OCI-LY7 (cell line): Measurements from ENCODE around the gene UBE2H. TPM values are rescaled to one million over a fixed set of nuclear protein-coding genes. Genes with fewer than 3 reads are reported as not detected.
"Not testable (repeated sequence)": the region's sequence is repeated elsewhere in the genome, so short reads cannot be mapped to it uniquely, and the experiment has no call there.

ENCODE experiments used
- BruUV-seq: library from RNA; stranded (reverse); fragments of 400-500 nt; replicated peaks from 2 replicates; lab custom pipeline; 2021; lab: Mats Ljungman, UMichigan
- CTCF ChIA-PET: fragments of 300-600 bp; sonication (Branson Sonifier 250); formaldehyde crosslinking; loops from one replicate; lab custom pipeline; 2022; ENCODE audit warnings: antibody characterized with exemption; ENCODE audit not compliant: unreplicated experiment; lab: Charles Lee
- POLR2A ChIA-PET: fragments of 300-600 bp; sonication (Branson Sonifier 250); formaldehyde crosslinking; loops from one replicate; lab custom pipeline; 2022; ENCODE audit warnings: antibody characterized with exemption; lab: Charles Lee
- DNase-seq: peaks from one replicate; pipeline ENCODE4 v3.0.0-alpha.2; 2015; ENCODE audit warnings: low spot score
- H2AFZ ChIP-seq: fragments of 200-600 bp; sonication (generic), shearing (Covaris generic); 2 replicates; pipeline ENCODE4 v1.6.1; 2014; ENCODE audit warnings: mild to moderate bottlenecking, antibody characterized with exemption, low read length, moderate library complexity
- H3K27ac ChIP-seq: fragments of 200-600 bp; sonication (generic); 2 replicates; pipeline ENCODE4 v1.5.1; 2014; ENCODE audit warnings: mixed run types, low read depth, mild to moderate bottlenecking, moderate library complexity, low read length, inconsistent platforms; ENCODE audit not compliant: poor library complexity, severe bottlenecking
- H3K36me3 ChIP-seq: fragments of 200-600 bp; sonication (generic); 2 replicates; pipeline ENCODE4 v1.6.1; 2014; ENCODE audit warnings: mild to moderate bottlenecking, antibody characterized with exemption, low read length, moderate library complexity, mixed read lengths; ENCODE audit not compliant: insufficient read depth
- H3K4me1 ChIP-seq: fragments of 200-600 bp; sonication (generic); 2 replicates; pipeline ENCODE4 v1.5.1; 2014; ENCODE audit warnings: mild to moderate bottlenecking, low read length; ENCODE audit not compliant: insufficient read depth, poor library complexity, severe bottlenecking
- H3K4me2 ChIP-seq: fragments of 200-600 bp; sonication (generic); 2 replicates; pipeline ENCODE4 v1.6.1; 2014; ENCODE audit warnings: mild to moderate bottlenecking, low read length
- H3K4me3 ChIP-seq: fragments of 200-600 bp; sonication (generic); 2 replicates; pipeline ENCODE4 v1.5.1; 2014; ENCODE audit warnings: mild to moderate bottlenecking, low read depth, low read length; ENCODE audit not compliant: poor library complexity, severe bottlenecking
- H3K79me2 ChIP-seq: fragments of 200-600 bp; sonication (generic); 2 replicates; pipeline ENCODE4 v1.6.1; 2016; ENCODE audit warnings: low read depth, mild to moderate bottlenecking, low read length, moderate library complexity, mixed read lengths; ENCODE audit not compliant: insufficient read depth
- H3K9me2 ChIP-seq: fragments of 200-600 bp; sonication (generic); 2 replicates; pipeline ENCODE4 v1.6.1; 2016; ENCODE audit warnings: mild to moderate bottlenecking, low read length, mixed read lengths; ENCODE audit not compliant: insufficient read depth
- H3K9me3 ChIP-seq: fragments of 200-600 bp; sonication (generic); 2 replicates; pipeline ENCODE4 v1.6.1; 2014; ENCODE audit warnings: mild to moderate bottlenecking, mixed run types, low read length, mixed read lengths
- H4K20me1 ChIP-seq: fragments of 200-600 bp; sonication (generic); 2 replicates; pipeline ENCODE4 v1.6.1; 2014; ENCODE audit warnings: mild to moderate bottlenecking, antibody characterized with exemption, low read length, moderate library complexity, mixed read lengths; ENCODE audit not compliant: insufficient read depth
- CTCF ChIP-seq: fragments of 200-600 bp; sonication (generic); conservative IDR thresholded peaks from 2 replicates; pipeline ENCODE4 v1.5.1; 2014; ENCODE audit warnings: mild to moderate bottlenecking, antibody characterized with exemption, low read length, moderate library complexity, mixed read lengths
- EZH2phosphoT487 ChIP-seq: fragments of 200-600 bp; sonication (generic); IDR thresholded peaks from 2 replicates; pipeline ENCODE4 v1.6.1; 2018; ENCODE audit warnings: low read depth, borderline replicate concordance, mild to moderate bottlenecking, mixed run types, antibody characterized with exemption, low read length, moderate library complexity, mixed read lengths
- intact Hi-C: fragments of 100-400 bp; cut with micrococcal nuclease; formaldehyde crosslinking; loops from one replicate; pipeline ENCODE4 v1.10.0; 2022; ENCODE audit not compliant: unreplicated experiment
- total RNA-seq, 2 experiments: library from RNA; depleted of rRNA in 1 of 2; stranded (reverse); fragments of >200 nt in 1 of 2; shearing (Covaris generic) in 1 of 2; gene quantifications; 2 replicates each; pipeline ENCODE4 v1.2.3, GENCODE V29; 2014 to 2022

UBE2H gene
- total RNA-seq, 2 experiments from 2014 or later = 12.7 to 35.3 TPM

- Histone ChIP-seq H3K9me3 (no peaks in the 10 kb centered on the region), H3K79me2 (no peaks in the 10 kb centered on the region), H3K27ac (no peak overlapping the region), H4K20me1 (no peaks in the 10 kb centered on the region), H3K4me1 (no peaks in the 10 kb centered on the region), H3K9me2 (no peaks in the 10 kb centered on the region), H2AFZ (peak overlapping the region; percentile 86), H3K4me3 (peak overlapping the region; percentile 74), H3K36me3 (no peaks in the 10 kb centered on the region), H3K4me2 (peak overlapping the region; percentile 100)
- no TSS peak for BruUV-seq
- intact Hi-C loops = loop anchor here (1.0 to 10.0 kb wide), 3 partner anchors 160 to 460 kb away; no protein-coding TSS in a partner anchor
- ChIA-PET CTCF (interaction anchor here (0.6 to 1.1 kb wide), 2 partner anchors 9 to 45 kb away, joined by 3 read pairs; no protein-coding TSS in a partner anchor), POLR2A (interaction anchor here (0.6 kb wide), 1 partner anchor 988 kb away, joined by 5 read pairs; no protein-coding TSS in a partner anchor)
- DNase-seq = peak; percentile 42
- TF ChIP-seq EZH2phosphoT487 = no peak
- no peak; the same call in 1 of the 2 replicates for TF ChIP-seq CTCF
Observed at GRCh38 chr7:129824291-129825208, 128.2 kb downstream of the UBE2H start.

- H3K4me2 ChIP-seq, H3K79me2 ChIP-seq, H3K27ac ChIP-seq, DNase-seq, H3K4me3 ChIP-seq, BruUV-seq, CTCF ChIA-PET, H3K9me3 ChIP-seq, H4K20me1 ChIP-seq, H2AFZ ChIP-seq, H3K4me1 ChIP-seq, H3K9me2 ChIP-seq, H3K36me3 ChIP-seq: not testable (repeated sequence)
- POLR2A ChIA-PET = interaction anchor here (0.5 to 0.7 kb wide), 3 partner anchors 186 to 781 kb away, joined by 3 to 5 read pairs (median 3); no protein-coding TSS in a partner anchor
- intact Hi-C loops = loop anchor here (10.0 kb wide), 1 partner anchor 458 kb away; no protein-coding TSS in a partner anchor
Observed at GRCh38 chr7:129823143-129823542, 129.6 kb downstream of the UBE2H start.

GRCh38 chr7:129821476-129821875 is 131.3 kb downstream of the UBE2H start:
- Histone ChIP-seq H2AFZ (no peak overlapping the region), H3K79me2 (no peaks in the 10 kb centered on the region), H4K20me1 (no peaks in the 10 kb centered on the region), H3K4me3 (no peak overlapping the region), H3K4me1 (no peaks in the 10 kb centered on the region), H3K9me3 (peaks cover 8% of the 10 kb centered on the region; the same call in 1 of the 2 replicates), H3K9me2 (no peaks in the 10 kb centered on the region), H3K27ac (no peak overlapping the region), H3K36me3 (no peaks in the 10 kb centered on the region), H3K4me2 (no peak overlapping the region)
- TF ChIP-seq EZH2phosphoT487 = no peak
- TF ChIP-seq CTCF = no peak
- no peak for DNase-seq
- no TSS peak for BruUV-seq
- ChIA-PET POLR2A (no interaction called here), CTCF (no interaction called here)
- intact Hi-C loops = loop anchor here (10.0 kb wide), 1 partner anchor 457 kb away; no protein-coding TSS in a partner anchor
